ENCODE results near the gene FLYWCH1.
"Not testable (repeated sequence)": the region's sequence is repeated elsewhere in the genome, so short reads cannot be mapped to it uniquely, and the experiment has no call there.

FLYWCH1 gene

GRCh38 chr16:2898831-2899563 lies 12.7 kb upstream of the FLYWCH1 start:
- no peak for DNase-seq (ENCODE audit: low read depth, low spot score)

- no peak for DNase-seq (ENCODE audit: low read depth, low spot score)
These were observed 12.1 kb upstream of the FLYWCH1 start for GRCh38 chr16:2899564-2900072.

- no peak for DNase-seq (ENCODE audit: low read depth, low spot score)
These were observed 11.1 kb upstream of the FLYWCH1 start for GRCh38 chr16:2900526-2901075.

DNA sequence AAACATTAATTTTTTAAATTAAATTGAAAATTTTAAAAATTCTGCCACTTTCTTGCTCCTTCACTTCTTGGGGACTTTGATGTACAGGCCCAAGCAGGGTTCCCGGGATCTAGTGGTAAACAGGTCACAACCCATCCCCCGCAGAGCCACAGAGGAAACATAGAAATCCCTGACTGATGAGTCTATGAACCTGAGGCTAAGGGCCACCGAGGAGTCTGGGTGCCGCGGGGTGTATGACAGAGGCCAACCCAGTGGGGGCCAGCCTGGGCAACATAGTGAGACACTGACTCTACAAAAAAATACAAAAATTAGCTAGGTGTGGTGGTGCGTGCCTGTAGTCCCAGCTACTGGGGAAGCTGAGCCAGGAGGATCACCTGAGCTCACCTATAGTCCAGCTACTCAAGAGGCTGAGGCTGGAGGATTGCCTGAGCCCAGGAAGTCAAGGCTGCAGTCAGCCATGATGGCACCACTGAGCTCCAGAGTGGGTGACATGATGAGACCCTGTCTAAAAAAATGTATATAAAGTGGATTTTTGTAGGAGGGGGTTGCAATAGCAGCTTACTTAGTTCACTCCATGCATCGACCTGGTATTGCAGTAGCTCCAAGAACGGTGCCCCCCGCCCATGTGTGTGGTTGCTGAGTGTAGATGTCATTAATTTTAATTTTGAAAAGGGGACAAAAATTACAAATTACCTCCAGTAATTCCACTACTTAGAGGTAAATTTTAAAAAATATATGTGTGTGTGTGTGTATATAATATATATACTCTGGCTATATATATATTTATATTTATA lies 9.2 kb upstream of the FLYWCH1 start:
- DNase-seq (ENCODE audit: low read depth, low spot score) = no peak

DNA sequence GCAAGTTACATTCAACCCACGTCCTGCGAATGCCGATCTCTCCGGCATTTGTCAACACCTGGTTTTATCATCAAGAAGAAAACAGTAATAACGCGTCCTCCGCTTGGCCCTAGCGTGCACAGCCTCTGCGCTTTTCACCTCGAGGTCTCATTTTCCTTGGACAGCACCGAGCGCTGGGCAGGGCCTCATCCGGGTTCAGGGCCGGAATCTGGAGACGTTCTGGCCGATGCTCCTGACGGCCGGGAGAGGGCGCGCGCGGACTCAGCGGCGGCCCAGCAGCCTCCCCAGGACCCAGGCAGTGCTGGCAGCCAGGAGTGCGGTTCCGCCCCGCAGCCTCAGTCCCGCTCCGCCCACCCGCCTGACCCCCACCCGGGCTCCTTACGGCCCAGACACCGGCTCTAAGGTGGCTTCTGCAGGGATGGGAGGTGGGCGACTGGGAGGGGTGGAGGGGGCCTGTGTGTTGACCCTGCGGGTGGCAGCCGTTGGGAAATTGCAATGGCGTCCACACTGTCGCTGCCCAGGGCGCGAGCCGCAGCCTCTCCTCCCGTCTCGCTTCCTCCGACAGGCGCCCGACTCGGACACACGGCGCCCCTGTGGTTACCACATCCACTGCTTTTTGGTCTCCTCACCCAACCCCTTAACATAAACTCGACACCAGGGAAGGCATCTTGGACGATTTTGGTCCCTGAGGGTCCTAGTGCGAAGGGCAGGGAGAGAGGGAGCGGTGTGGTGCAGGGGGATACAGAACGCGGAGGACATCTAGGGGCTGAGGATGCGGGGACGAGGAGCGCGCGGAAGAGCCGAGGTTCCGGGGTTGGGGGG lies 7.4 kb upstream of the FLYWCH1 start:
- peak; percentile 45 for DNase-seq (ENCODE audit: low read depth, low spot score)

GRCh38 chr16:2904922-2905240 lies 6.8 kb upstream of the FLYWCH1 start:
- DNase-seq (ENCODE audit: low read depth, low spot score) = no peak

- DNase-seq (ENCODE audit: low read depth, low spot score) = peak; percentile 98
These were observed 6.3 kb upstream of the FLYWCH1 start for GRCh38 chr16:2905241-2905987.

GRCh38 chr16:2905988-2906387 lies 5.7 kb upstream of the FLYWCH1 start:
- DNase-seq (ENCODE audit: low read depth, low spot score) = no peak

- DNase-seq (ENCODE audit: low read depth, low spot score) = not testable (repeated sequence)
These were observed 4.5 kb upstream of the FLYWCH1 start for GRCh38 chr16:2907084-2907753.

DNA sequence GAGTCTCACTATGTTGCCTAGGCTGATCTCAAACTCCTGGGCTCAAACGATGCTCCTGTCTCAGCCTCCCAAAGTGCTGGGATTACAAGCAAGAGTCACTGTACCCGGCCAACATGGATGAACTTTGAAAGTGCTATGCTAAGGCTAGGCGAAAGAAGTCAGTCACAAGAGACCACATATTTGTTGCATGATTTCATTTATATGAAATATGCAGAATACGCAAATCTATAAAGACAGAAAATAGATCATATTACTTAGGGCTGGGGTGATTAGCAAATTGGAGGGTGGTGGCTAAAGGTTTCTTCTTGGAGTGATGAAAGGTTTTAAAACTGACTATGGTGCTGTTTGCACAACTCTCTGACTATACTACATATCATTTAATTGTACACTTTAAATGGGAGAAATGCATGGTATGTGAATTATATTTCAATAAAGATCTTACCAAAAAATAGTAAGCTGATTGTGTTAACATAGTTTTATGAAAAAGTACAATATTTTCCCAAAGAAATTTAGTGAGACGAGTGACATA lies 1.2 kb upstream of the FLYWCH1 start:
- no peak for DNase-seq (ENCODE audit: low read depth, low spot score)

GRCh38 chr16:2912330-2913199 lies 834 bp downstream of the FLYWCH1 start:
- DNase-seq (ENCODE audit: low read depth, low spot score) = peak; percentile 21

- no peak for DNase-seq (ENCODE audit: low read depth, low spot score)
These were observed 1.9 kb downstream of the FLYWCH1 start for GRCh38 chr16:2913603-2914002.

- no peak for DNase-seq (ENCODE audit: low read depth, low spot score)
These were observed 2.5 kb downstream of the FLYWCH1 start for GRCh38 chr16:2914233-2914632.

DNA sequence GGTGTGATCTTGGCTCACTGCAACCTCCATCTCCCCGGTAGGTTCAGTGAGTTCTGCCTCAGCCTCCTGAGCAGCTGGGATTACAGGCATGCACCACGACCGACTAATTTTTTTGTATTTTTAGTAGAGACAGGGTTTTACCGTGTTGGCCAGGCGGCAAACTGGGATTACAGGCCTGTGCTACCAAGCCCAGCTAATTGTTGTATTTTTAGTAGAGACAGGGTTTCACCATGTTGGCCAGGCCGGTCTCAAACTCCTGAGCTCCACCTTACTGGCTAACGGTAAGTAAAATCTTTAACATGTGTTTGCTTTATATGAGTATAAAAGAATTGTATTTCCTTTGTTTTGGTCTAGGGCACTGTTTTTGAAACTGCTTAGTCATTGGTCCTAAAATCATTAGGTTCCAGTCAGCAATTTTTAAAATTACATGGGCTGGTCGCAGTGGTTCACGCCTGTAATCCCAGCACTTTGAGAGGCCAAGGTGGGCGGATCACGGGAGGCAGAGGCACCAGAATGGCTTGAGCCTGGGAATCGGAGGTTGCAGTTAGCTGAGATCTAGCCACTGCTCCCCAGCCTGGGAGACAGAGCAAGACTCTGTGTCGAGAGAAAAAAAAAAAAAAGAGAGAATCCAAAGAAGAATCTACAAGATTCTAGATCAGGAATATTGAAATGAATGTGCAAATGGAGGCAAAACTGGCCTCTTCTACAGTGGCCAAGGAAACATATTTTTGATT lies 3.6 kb downstream of the FLYWCH1 start:
- no peak for DNase-seq (ENCODE audit: low read depth, low spot score)

GRCh38 chr16:2919511-2920255 lies 8.0 kb downstream of the FLYWCH1 start:
- peak; percentile 32 for DNase-seq (ENCODE audit: low read depth, low spot score)

- no peak for DNase-seq (ENCODE audit: low read depth, low spot score)
These were observed 11.8 kb downstream of the FLYWCH1 start for GRCh38 chr16:2923481-2923880.

DNA sequence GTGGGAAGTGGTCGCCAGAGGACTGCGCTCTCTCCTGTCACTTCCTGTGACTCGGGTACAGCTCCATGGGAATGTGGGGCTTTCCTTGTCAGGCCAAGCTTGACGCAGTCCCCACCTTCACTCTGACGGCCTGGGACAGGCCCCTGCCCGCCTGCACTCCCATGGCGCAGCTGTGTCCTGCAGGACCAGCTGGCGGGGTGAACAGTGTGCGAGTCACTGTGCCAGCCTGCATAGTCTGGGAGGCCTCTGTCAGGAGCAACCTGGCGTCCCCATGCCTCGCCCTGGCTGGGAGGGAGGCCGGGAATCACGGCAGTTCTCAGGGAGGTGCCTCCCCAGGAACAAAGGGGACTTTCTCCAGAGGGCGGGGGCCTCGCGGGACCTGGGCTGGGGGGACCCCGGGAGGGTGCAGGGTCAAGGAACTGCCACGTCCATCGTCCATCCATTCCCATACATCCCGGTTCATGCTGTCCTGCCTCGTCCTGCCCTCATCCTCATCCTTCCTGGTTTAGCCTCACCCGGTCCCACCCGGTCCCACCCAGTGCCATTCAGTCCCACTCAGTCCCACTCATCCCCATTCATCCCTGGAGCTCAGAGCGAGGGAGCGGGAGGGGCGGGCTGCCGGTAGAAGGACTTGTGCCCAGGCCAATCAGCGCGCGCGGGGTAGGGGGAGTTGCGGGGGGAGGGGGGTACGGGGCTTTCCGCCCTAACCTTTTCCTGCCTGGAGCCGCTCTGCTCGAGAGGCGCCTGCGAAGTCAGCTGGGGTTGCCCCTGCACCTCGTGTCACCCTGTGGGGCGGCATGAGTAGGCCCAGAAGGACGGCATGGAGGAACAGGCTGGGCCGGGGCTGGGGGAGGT lies 13.4 kb downstream of the FLYWCH1 start:
- DNase-seq (ENCODE audit: low read depth, low spot score) = no peak
